NCI-H2227 treated with DMSO at 0.1 percent for 48 hours (cell line): ENCODE data around the gene FAM181A.

ENCODE experiments used
- DNase-seq: peaks from one replicate; lab custom pipeline; 2025; lab: John Stamatoyannopoulos, UW

The FAM181A gene

DNA sequence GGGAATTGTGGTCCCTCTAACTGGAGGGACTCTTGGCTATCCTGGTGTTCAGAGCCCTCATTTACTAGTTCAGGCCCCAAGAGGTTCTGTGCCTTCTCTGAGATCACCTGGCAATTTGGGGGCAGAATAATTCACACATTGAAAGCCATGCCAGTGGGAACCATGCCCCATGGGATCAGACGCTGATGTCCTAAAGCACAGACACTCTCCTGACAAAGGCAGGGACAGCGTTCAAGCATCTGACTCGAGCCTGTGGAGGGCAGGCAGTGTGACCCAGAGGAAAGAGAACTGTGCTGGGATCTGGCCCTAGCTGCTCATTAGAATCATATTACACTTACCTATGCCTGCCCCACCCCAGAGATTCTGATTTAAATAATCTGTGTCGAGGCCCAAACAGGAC is 51.6 kb downstream of the FAM181A start:
- DNase-seq = no peak
